Suprapubic skin (tissue), 4 donors: ENCODE results near the gene STXBP2. TPM values are rescaled to one million over a fixed set of nuclear protein-coding genes. Genes with fewer than 3 reads are reported as not detected.

Experiments used
- DNase-seq, 2 donors: peaks; one replicate each; pipeline ENCODE4 v3.0.0-alpha.2; 2019; ENCODE audit warnings: low spot score in 2 of 2
- H3K27ac ChIP-seq: fragments of 200-600 bp; sonication (generic); one replicate; pipeline ENCODE4 v1.5.1; 2019
- H3K27me3 ChIP-seq: fragments of 200-600 bp; sonication (generic); one replicate; pipeline ENCODE4 v1.5.1; 2019
- H3K36me3 ChIP-seq: fragments of 200-600 bp; sonication (generic); one replicate; pipeline ENCODE4 v1.5.1; 2019
- H3K4me1 ChIP-seq: fragments of 200-600 bp; sonication (generic); one replicate; pipeline ENCODE4 v1.5.1; 2019
- H3K4me3 ChIP-seq: fragments of 200-600 bp; sonication (generic); one replicate; pipeline ENCODE4 v1.5.1; 2019; ENCODE audit warnings: mild to moderate bottlenecking
- H3K9me3 ChIP-seq: fragments of 200-600 bp; sonication (generic); one replicate; pipeline ENCODE4 v1.5.1; 2019
- CTCF ChIP-seq, 2 donors: fragments of 200-600 bp in 1 of 2; fragments of 450-650 bp in 1 of 2; sonication (generic) in 1 of 2; IDR thresholded peaks; one replicate each; pipeline ENCODE4 v1.5.1; 2016 to 2019; ENCODE audit warnings: antibody characterized with exemption in 2 of 2, mild to moderate bottlenecking in 1 of 2, moderate library complexity in 1 of 2
- EP300 ChIP-seq: sonication (generic); formaldehyde crosslinking; IDR thresholded peaks from one replicate; pipeline ENCODE4 v1.6.1; 2017; ENCODE audit warnings: antibody characterized with exemption
- POLR2A ChIP-seq, 2 donors: fragments of 450-650 bp; IDR thresholded peaks; one replicate each; pipeline ENCODE4 v1.6.1; 2017; ENCODE audit warnings: antibody characterized with exemption in 2 of 2, mild to moderate bottlenecking in 2 of 2, moderate library complexity in 2 of 2
- POLR2AphosphoS5 ChIP-seq, 3 donors: sonication (generic); formaldehyde crosslinking; IDR thresholded peaks; one replicate each; pipeline ENCODE4 v1.6.1; 2017; ENCODE audit warnings: antibody characterized with exemption in 3 of 3
- WGBS: methylation state at CpG from one replicate; pipeline ENCODE4 v1.1.5; 2018; 5-methylcytosine and 5-hydroxymethylcytosine counted together
- total RNA-seq, 4 donors: library from RNA; depleted of rRNA; stranded (reverse); fragments of >200 nt; gene quantifications; one replicate each; pipeline ENCODE4 v1.1.0, GENCODE V29; 2016

The STXBP2 gene
- total RNA-seq, 4 donors from 2014 or later = 41.2 to 88.7 (median 50.9) TPM

GRCh38 chr19:7685546-7686445 lies 48.9 kb downstream of the STXBP2 start:
- no peak overlapping the region for H3K27ac ChIP-seq
- no peak overlapping the region for H3K4me3 ChIP-seq
- TF ChIP-seq EP300 = no peak
- TF ChIP-seq CTCF (IDR thresholded peaks at IDR 0.05) = no peak
- no peak for TF ChIP-seq POLR2AphosphoS5 (IDR thresholded peaks at IDR 0.05)
- no peak for TF ChIP-seq POLR2A (IDR thresholded peaks at IDR 0.05)
- H3K4me1 ChIP-seq = peaks cover 19% of the 10 kb centered on the region
- peaks cover 11% of the 10 kb centered on the region for H3K27me3 ChIP-seq
- DNase-seq = no peak
- H3K36me3 ChIP-seq = peaks cover 27% of the 10 kb centered on the region
- WGBS = 57% methylated on average over 19 of the region's 19 CpGs
- no peaks in the 10 kb centered on the region for H3K9me3 ChIP-seq

- no peaks in the 10 kb centered on the region for H3K9me3 ChIP-seq
- H3K27me3 ChIP-seq = peaks cover 14% of the 10 kb centered on the region
- peaks cover 25% of the 10 kb centered on the region for H3K36me3 ChIP-seq
- peaks cover 7% of the 10 kb centered on the region for H3K4me1 ChIP-seq
- no peak for DNase-seq
- H3K27ac ChIP-seq = no peak overlapping the region
- WGBS = 79% methylated on average over 5 of the region's 12 CpGs
- TF ChIP-seq POLR2A (IDR thresholded peaks at IDR 0.05) (no peak), POLR2AphosphoS5 (IDR thresholded peaks at IDR 0.05) (no peak), CTCF (IDR thresholded peaks at IDR 0.05) (no peak), EP300 (no peak)
- no peak overlapping the region for H3K4me3 ChIP-seq
Measured at GRCh38 chr19:7687177-7687576, 50.3 kb downstream of the STXBP2 start.

- no peak for TF ChIP-seq EP300
- 35% methylated on average over 19 of the region's 23 CpGs for WGBS
- Histone ChIP-seq H3K27me3 (peaks cover 14% of the 10 kb centered on the region), H3K4me1 (peaks cover 5% of the 10 kb centered on the region), H3K4me3 (no peak overlapping the region), H3K27ac (no peak overlapping the region), H3K9me3 (no peaks in the 10 kb centered on the region), H3K36me3 (peaks cover 6% of the 10 kb centered on the region)
- no peak for DNase-seq
Measured at GRCh38 chr19:7689165-7689564, 52.3 kb downstream of the STXBP2 start.

- Histone ChIP-seq H3K36me3 (no peaks in the 10 kb centered on the region), H3K27me3 (peaks cover 14% of the 10 kb centered on the region), H3K4me3 (no peak overlapping the region), H3K9me3 (no peaks in the 10 kb centered on the region), H3K27ac (no peak overlapping the region), H3K4me1 (peaks cover under 1% of the 10 kb centered on the region)
- WGBS = 80% methylated on average over 8 of the region's 8 CpGs
- no peak for TF ChIP-seq POLR2AphosphoS5 (IDR thresholded peaks at IDR 0.05)
- TF ChIP-seq EP300 = no peak
- no peak for TF ChIP-seq POLR2A (IDR thresholded peaks at IDR 0.05)
- no peak for TF ChIP-seq CTCF (IDR thresholded peaks at IDR 0.05)
- no peak for DNase-seq
Measured at GRCh38 chr19:7690779-7691258, 53.9 kb downstream of the STXBP2 start.

GRCh38 chr19:7691497-7691896 lies 54.6 kb downstream of the STXBP2 start:
- TF ChIP-seq POLR2A (IDR thresholded peaks at IDR 0.05) (no peak), EP300 (no peak), POLR2AphosphoS5 (IDR thresholded peaks at IDR 0.05) (no peak), CTCF (IDR thresholded peaks at IDR 0.05) (no peak)
- Histone ChIP-seq H3K27me3 (peaks cover 20% of the 10 kb centered on the region), H3K36me3 (no peaks in the 10 kb centered on the region), H3K9me3 (no peaks in the 10 kb centered on the region), H3K27ac (no peak overlapping the region), H3K4me1 (no peaks in the 10 kb centered on the region), H3K4me3 (no peak overlapping the region)
- no peak for DNase-seq
